Calu3 (cell line): Measurements from ENCODE around the gene OR4E2. TPM values are rescaled to one million over a fixed set of nuclear protein-coding genes. Genes with fewer than 3 reads are reported as not detected.

Experiments
- BruUV-seq: library from RNA; stranded (reverse); fragments of 400-500 nt; replicated peaks from 2 replicates; lab custom pipeline; 2021; lab: Mats Ljungman, UMichigan
- CTCF ChIA-PET: fragments of 300-600 bp; sonication (Branson Sonifier 250); formaldehyde crosslinking; loops from one replicate; lab custom pipeline; 2022; ENCODE audit warnings: antibody characterized with exemption; lab: Charles Lee
- DNase-seq: peaks from one replicate; pipeline ENCODE4 v3.0.0; 2022
- H3K27ac Mint-ChIP-seq: one replicate; pipeline ENCODE4 v1.8.0; 2022; ENCODE audit warnings: mixed read lengths; ENCODE audit not compliant: unreplicated experiment
- H3K27me3 Mint-ChIP-seq: one replicate; pipeline ENCODE4 v1.8.0; 2022; ENCODE audit warnings: mixed read lengths; ENCODE audit not compliant: unreplicated experiment
- H3K36me3 Mint-ChIP-seq: one replicate; pipeline ENCODE4 v1.8.0; 2022; ENCODE audit warnings: mild to moderate bottlenecking, moderate library complexity, mixed read lengths; ENCODE audit not compliant: insufficient read depth, unreplicated experiment
- H3K4me1 Mint-ChIP-seq: one replicate; pipeline ENCODE4 v1.8.0; 2022; ENCODE audit warnings: mild to moderate bottlenecking, low read depth, mixed read lengths; ENCODE audit not compliant: unreplicated experiment
- H3K4me3 Mint-ChIP-seq: one replicate; pipeline ENCODE4 v1.8.0; 2022; ENCODE audit warnings: mild to moderate bottlenecking, low read depth, moderate library complexity, mixed read lengths; ENCODE audit not compliant: unreplicated experiment
- H3K9me3 Mint-ChIP-seq: one replicate; pipeline ENCODE4 v1.8.0; 2022; ENCODE audit warnings: low read depth, mixed read lengths; ENCODE audit not compliant: unreplicated experiment
- CTCF ChIP-seq: fragments of 200-600 bp; IDR thresholded peaks from one replicate; pipeline ENCODE4 v1.8.0; 2022; ENCODE audit warnings: antibody characterized with exemption; ENCODE audit not compliant: unreplicated experiment
- intact Hi-C: fragments of 100-400 bp; cut with micrococcal nuclease; formaldehyde crosslinking; loops from one replicate; pipeline ENCODE4 v1.10.0; 2022; ENCODE audit not compliant: unreplicated experiment
- total RNA-seq: library from RNA; stranded (reverse); gene quantifications from 2 replicates; pipeline ENCODE4 v1.2.3, GENCODE V29; 2022

Gene OR4E2
- total RNA-seq, 1 experiment from 2014 or later = not detected

- Mint-ChIP-seq H3K4me1 (no peaks in the 10 kb centered on the region), H3K27ac (no peak overlapping the region), H3K36me3 (no peaks in the 10 kb centered on the region), H3K9me3 (no peaks in the 10 kb centered on the region), H3K27me3 (peaks cover 40% of the 10 kb centered on the region), H3K4me3 (no peak overlapping the region)
- BruUV-seq = no TSS peak
- intact Hi-C loops = no loop called here
- no peak for TF ChIP-seq CTCF
- no peak for DNase-seq
- CTCF ChIA-PET = no interaction called here
Observed at GRCh38 chr14:21656980-21657379, 3.3 kb downstream of the OR4E2 start.

DNA sequence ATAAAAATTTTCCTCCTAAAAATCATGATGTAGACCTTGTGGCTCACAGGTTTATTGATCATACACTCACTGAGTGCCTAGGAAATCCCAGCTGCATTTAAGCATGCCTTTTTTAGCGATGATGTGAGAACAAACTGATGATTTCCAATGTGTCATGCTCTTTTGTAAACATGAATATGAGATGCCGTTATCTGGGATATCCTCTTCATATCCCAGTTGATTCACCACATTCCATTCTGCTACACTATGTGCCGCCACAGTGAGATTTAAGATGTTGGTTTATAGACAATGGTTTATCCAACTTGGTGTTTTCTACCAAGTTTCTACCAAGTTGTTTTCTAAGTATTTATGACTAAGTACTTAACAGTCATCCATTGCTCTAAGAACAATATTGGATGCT is 14.7 kb downstream of the OR4E2 start:
- CTCF ChIA-PET = no interaction called here
- Mint-ChIP-seq H3K4me1 (no peaks in the 10 kb centered on the region), H3K36me3 (no peaks in the 10 kb centered on the region), H3K27me3 (peaks cover 54% of the 10 kb centered on the region), H3K27ac (no peak overlapping the region), H3K9me3 (peaks cover 2% of the 10 kb centered on the region), H3K4me3 (no peak overlapping the region)
- intact Hi-C loops = no loop called here
- no TSS peak for BruUV-seq
- no peak for TF ChIP-seq CTCF
- DNase-seq = no peak

DNA sequence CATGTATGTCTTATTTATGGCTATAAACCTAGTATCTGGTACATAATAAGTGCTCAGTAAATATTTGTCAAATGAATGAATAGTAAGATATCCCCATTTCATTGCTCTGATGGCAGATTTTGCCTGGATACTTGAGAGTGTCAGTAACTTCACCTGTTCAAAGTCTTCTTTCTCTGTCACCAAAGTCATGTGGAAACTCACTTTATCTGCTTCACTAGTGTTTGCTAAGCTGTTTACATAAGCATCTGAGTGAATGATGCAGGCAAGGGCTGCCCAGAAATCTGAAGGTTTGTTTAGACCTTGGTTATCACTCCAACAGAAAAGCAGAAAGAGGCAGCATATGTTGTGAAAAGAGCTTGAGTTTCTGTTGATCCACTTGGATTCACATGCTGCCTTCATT is 15.6 kb downstream of the OR4E2 start:
- Mint-ChIP-seq H3K27ac (no peak overlapping the region), H3K4me1 (no peaks in the 10 kb centered on the region), H3K36me3 (no peaks in the 10 kb centered on the region), H3K4me3 (no peak overlapping the region), H3K9me3 (peaks cover 2% of the 10 kb centered on the region), H3K27me3 (peaks cover 47% of the 10 kb centered on the region)
- CTCF ChIA-PET = interaction anchor here (0.6 kb wide), 1 partner anchor 22 kb away, joined by 3 read pairs; no protein-coding TSS in a partner anchor
- intact Hi-C loops = no loop called here
- BruUV-seq = no TSS peak
- TF ChIP-seq CTCF = no peak
- DNase-seq = no peak

- no TSS peak for BruUV-seq
- no peak overlapping the region for H3K27ac Mint-ChIP-seq
- no peak for DNase-seq
- H3K36me3 Mint-ChIP-seq = no peaks in the 10 kb centered on the region
- CTCF ChIA-PET = no interaction called here
- peaks cover 28% of the 10 kb centered on the region for H3K27me3 Mint-ChIP-seq
- H3K4me3 Mint-ChIP-seq = no peak overlapping the region
- TF ChIP-seq CTCF = no peak
- H3K4me1 Mint-ChIP-seq = no peaks in the 10 kb centered on the region
- intact Hi-C loops = no loop called here
- no peaks in the 10 kb centered on the region for H3K9me3 Mint-ChIP-seq
Observed at GRCh38 chr14:21671371-21671770, 17.7 kb downstream of the OR4E2 start.
